ENCODE data around the gene EPB41L5. TPM values are rescaled to one million over a fixed set of nuclear protein-coding genes. Genes with fewer than 3 reads are reported as not detected.

The EPB41L5 gene
- total and polyA plus RNA-seq, 10 of the 15 experiments (the other 5 are each of a cell fraction or from before 2014, with no cell fraction given), result 2.1 to 20.4 (median 8.2) TPM

DNA sequence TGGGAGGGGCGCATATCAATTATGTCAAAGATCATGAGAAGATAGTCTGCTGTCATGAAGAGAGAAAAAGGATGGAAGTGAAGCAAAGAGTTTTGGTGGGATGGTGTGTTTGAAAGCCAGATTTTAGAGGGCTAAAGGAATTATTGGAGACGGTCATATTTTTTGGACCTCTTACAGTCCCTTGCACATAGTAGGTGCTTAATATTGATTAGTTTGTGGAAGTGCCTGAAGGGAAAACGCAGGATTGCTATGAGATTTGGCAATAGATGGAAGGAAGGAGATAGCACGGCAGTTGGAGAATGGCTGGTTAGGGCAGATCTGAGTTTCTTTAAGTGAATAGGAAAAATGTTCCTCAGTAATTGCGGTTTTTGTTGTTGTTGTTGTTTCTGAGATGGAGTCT, 15.9 kb downstream of the EPB41L5 start:
- BruUV-seq (replicated peaks), result no TSS peak
- FAIRE-seq, result no peak
- intact Hi-C loops (cut with micrococcal nuclease; ENCODE audit: unreplicated experiment), result no loop called here

DNA sequence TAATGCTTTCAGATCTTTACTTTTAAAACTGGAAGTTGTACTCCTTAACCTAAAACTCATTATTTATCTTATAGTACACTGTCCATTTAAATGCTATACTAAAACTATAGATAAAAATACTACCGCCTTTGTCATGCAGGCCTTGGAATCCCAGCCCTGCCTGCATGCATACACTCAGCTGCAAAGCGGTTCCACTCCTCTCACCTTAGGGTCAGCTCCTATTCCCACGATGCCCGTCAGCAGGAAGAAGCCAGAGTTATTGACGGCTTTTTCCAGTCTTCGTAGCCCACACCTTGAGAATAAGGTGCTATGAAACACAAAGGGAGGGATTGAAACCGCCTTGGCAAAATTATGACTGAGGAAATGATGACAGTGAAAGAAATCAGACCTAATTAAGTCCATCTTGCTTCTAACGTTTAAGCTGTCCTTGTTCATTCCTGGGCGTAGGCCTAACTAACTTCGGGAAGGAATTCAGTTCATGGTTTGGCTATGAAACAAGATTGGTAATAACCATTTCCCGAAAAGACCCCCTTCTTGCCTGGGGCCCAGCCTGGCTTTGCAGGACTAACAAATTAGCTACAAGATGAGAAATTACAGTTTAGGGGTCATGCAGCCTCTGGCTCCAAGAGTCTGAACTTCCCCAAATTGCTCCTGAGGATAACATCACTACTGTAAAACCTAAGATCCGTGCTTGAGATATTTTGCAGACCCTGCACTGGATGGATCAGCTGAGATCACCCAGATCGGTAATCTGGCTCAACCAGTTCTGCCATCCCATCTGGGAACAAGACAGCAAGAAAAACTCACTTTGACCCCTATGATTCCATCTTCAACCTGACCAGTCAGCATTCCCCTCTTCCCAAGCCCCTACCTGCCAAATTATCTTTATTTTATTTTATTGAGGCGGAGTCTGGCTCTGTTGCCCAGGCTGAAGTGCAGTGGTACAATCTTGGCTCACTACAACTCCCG, 17.1 kb downstream of the EPB41L5 start:
- DNase-seq (ENCODE audit: low read depth, low spot score) (no peak), ATAC-seq (no peak), FAIRE-seq (no peak)
- H3K9me3 ChIP-seq (replicated peaks; ENCODE audit: control insufficient read depth, insufficient read depth, low read length), result peaks cover 1% of the 10 kb centered on the region; the same call in 2 of the 3 replicates
- no peak overlapping the region for H3K4me3 ChIP-seq
- H3K9ac ChIP-seq (ENCODE audit: control insufficient read depth, insufficient read depth, low read length), result no peak overlapping the region
- RAD21 ChIA-PET (ENCODE audit: unreplicated experiment), result no interaction called here
- H3K79me2 ChIP-seq (ENCODE audit: control insufficient read depth, insufficient read depth, low read length), result no peaks in the 10 kb centered on the region
- no peak overlapping the region for H3K4me2 ChIP-seq (ENCODE audit: control insufficient read depth, insufficient read depth)
- no peaks in the 10 kb centered on the region for H4K20me1 ChIP-seq (ENCODE audit: control insufficient read depth, insufficient read depth)
- BruUV-seq (replicated peaks), result no TSS peak
- POLR2A ChIA-PET, result no interaction called here
- intact Hi-C loops (cut with micrococcal nuclease; ENCODE audit: unreplicated experiment) (no loop called here), in situ Hi-C loops (cut with MboI) (no loop called here)
- no peaks in the 10 kb centered on the region for H3K36me3 ChIP-seq (ENCODE audit: control insufficient read depth in 2 of 2, insufficient read depth in 2 of 2, low read length in 1 of 2)
- no peak for TF ChIP-seq CHD4 (IDR thresholded peaks at IDR 0.05)
- TF ChIP-seq SREBF1 (IDR thresholded peaks at IDR 0.05; ENCODE audit: low read length), result no peak
- no peak for TF ChIP-seq CBX5 (IDR thresholded peaks at IDR 0.05; ENCODE audit: low read depth)
- TF ChIP-seq SUZ12 (IDR thresholded peaks at IDR 0.05; ENCODE audit: unreplicated experiment), result no peak
- TF ChIP-seq MTA3 (IDR thresholded peaks at IDR 0.05; ENCODE audit: borderline replicate concordance, low read length), result no peak
- no peak for TF ChIP-seq DPF2 (IDR thresholded peaks at IDR 0.05)
- no peak for TF ChIP-seq MXI1 (IDR thresholded peaks at IDR 0.05; ENCODE audit: low read depth, low read length)
- TF ChIP-seq ZNF384 (IDR thresholded peaks at IDR 0.05; ENCODE audit: borderline replicate concordance, low read depth, low read length), result no peak
- no peak for TF ChIP-seq PML (IDR thresholded peaks at IDR 0.05; ENCODE audit: low read length)
- TF ChIP-seq NR2C2 (IDR thresholded peaks at IDR 0.05; ENCODE audit: borderline replicate concordance, control insufficient read depth, insufficient read length, low read depth), result no peak
- TF ChIP-seq ETV6 (conservative IDR thresholded peaks at IDR 0.05 in 1 of 2, IDR thresholded peaks at IDR 0.05 in 1 of 2; ENCODE audit: borderline replicate concordance in 1 of 2, low read depth in 1 of 2), result no peak
- TF ChIP-seq STAT1 (conservative IDR thresholded peaks at IDR 0.05), result no peak
- H3K4me1 ChIP-seq (ENCODE audit: control insufficient read depth, insufficient read depth, low read length), result no peaks in the 10 kb centered on the region; the same call in 1 of the 2 replicates
- H3K27ac ChIP-seq (ENCODE audit: control insufficient read depth, insufficient read depth), result no peak overlapping the region
- WGBS (ENCODE audit: insufficient coverage, insufficient replicate concordance, low lambda C conversion rate, missing lambda C conversion rate), result 60% methylated on average over 15 of the region's 15 CpGs
- CTCF ChIA-PET, result no interaction called here
- no peaks in the 10 kb centered on the region for H3K27me3 ChIP-seq (replicated peaks in 1 of 2; ENCODE audit: control insufficient read depth in 2 of 2, insufficient read depth in 2 of 2, low read length in 1 of 2)
- SMC1A ChIA-PET (ENCODE audit: uncharacterized antibody, unreplicated experiment), result interaction anchor here (0.8 to 1.4 kb wide), 2 partner anchors 10 to 19 kb away, joined by 3 to 4 read pairs; no protein-coding TSS in a partner anchor
- no peak overlapping the region for H2AFZ ChIP-seq (ENCODE audit: control insufficient read depth, low read depth, low read length)

More for the DNA sequence above, 15.9 kb downstream of the EPB41L5 start:
- ATAC-seq (no peak), DNase-seq (ENCODE audit: low read depth, low spot score) (no peak)
- Histone ChIP-seq H3K9ac (ENCODE audit: control insufficient read depth, insufficient read depth, low read length) (no peak overlapping the region), H3K4me2 (ENCODE audit: control insufficient read depth, insufficient read depth) (no peak overlapping the region), H3K9me3 (replicated peaks; ENCODE audit: control insufficient read depth, insufficient read depth, low read length) (peaks cover 1% of the 10 kb centered on the region; the same call in 2 of the 3 replicates), H3K27me3 (replicated peaks in 1 of 2; ENCODE audit: control insufficient read depth in 2 of 2, insufficient read depth in 2 of 2, low read length in 1 of 2) (no peaks in the 10 kb centered on the region), H3K4me1 (ENCODE audit: control insufficient read depth, insufficient read depth, low read length) (no peaks in the 10 kb centered on the region; the same call in 1 of the 2 replicates), H3K79me2 (ENCODE audit: control insufficient read depth, insufficient read depth, low read length) (no peaks in the 10 kb centered on the region), H2AFZ (ENCODE audit: control insufficient read depth, low read depth, low read length) (no peak overlapping the region), H3K27ac (ENCODE audit: control insufficient read depth, insufficient read depth) (no peak overlapping the region), H4K20me1 (ENCODE audit: control insufficient read depth, insufficient read depth) (no peaks in the 10 kb centered on the region), H3K4me3 (no peak overlapping the region), H3K36me3 (ENCODE audit: control insufficient read depth in 2 of 2, insufficient read depth in 2 of 2, low read length in 1 of 2) (no peaks in the 10 kb centered on the region)
- RAD21 ChIA-PET (ENCODE audit: unreplicated experiment), result no interaction called here
- in situ Hi-C loops (cut with MboI), result no loop called here
- WGBS (ENCODE audit: insufficient coverage, insufficient replicate concordance, low lambda C conversion rate, missing lambda C conversion rate), result 65% methylated on average over 5 of the region's 5 CpGs
- TF ChIP-seq HCFC1 (IDR thresholded peaks at IDR 0.05; ENCODE audit: low read length), result no peak
- no peak for TF ChIP-seq NFYB (IDR thresholded peaks at IDR 0.05; ENCODE audit: insufficient read depth, low read depth, low read length)
- TF ChIP-seq TCF12 (IDR thresholded peaks at IDR 0.05; ENCODE audit: low read depth, low read length), result no peak
- POLR2A ChIA-PET, result no interaction called here
- SMC1A ChIA-PET (ENCODE audit: uncharacterized antibody, unreplicated experiment), result interaction anchor here (1.4 kb wide), 1 partner anchor 9 kb away, joined by 4 read pairs; no protein-coding TSS in a partner anchor
- CTCF ChIA-PET, result no interaction called here

All from GM12878 (cell line).